CD14-positive monocyte (primary cell): ENCODE data around the gene AP2A1. TPM values are rescaled to one million over a fixed set of nuclear protein-coding genes. Genes with fewer than 3 reads are reported as not detected.
A peak's percentile ranks its signal among the peaks of the same experiment; 100 is the strongest.

Experiments used
- DNase-seq, 3 donors: peaks; one replicate each; pipeline ENCODE4 v3.0.0-alpha.2; 2011 to 2022
- H2AFZ ChIP-seq: 2 replicates; pipeline ENCODE4 v1.6.0; 2012; ENCODE audit warnings: mild to moderate bottlenecking, low read depth, low read length, inconsistent platforms; ENCODE audit not compliant: insufficient read depth, poor library complexity, severe bottlenecking
- H3K27ac ChIP-seq, 2 donors: 1 replicate in 1 of 2; 2 replicates in 1 of 2; pipeline ENCODE4 v1.5.1; 2012 to 2013; ENCODE audit warnings: low read length in 2 of 2, control low read depth in 1 of 2, inconsistent platforms in 1 of 2, low read depth in 1 of 2, mild to moderate bottlenecking in 1 of 2
- H3K27me3 ChIP-seq, 2 donors: one replicate each; pipeline versions ENCODE4 v1.6.0 to v1.6.1; 2011 to 2013; ENCODE audit warnings: low read length in 2 of 2; ENCODE audit not compliant: control insufficient read depth in 2 of 2, insufficient read depth in 2 of 2
- H3K36me3 ChIP-seq, 2 donors: replicated peaks in 1 of 2; 1 replicate in 1 of 2; 2 replicates in 1 of 2; pipeline versions ENCODE4 v1.5.1 to v1.6.1; 2012 to 2013; ENCODE audit warnings: low read length in 2 of 2, control low read depth in 1 of 2, inconsistent platforms in 1 of 2, mild to moderate bottlenecking in 1 of 2; ENCODE audit not compliant: insufficient read depth in 2 of 2, control insufficient read depth in 1 of 2
- H3K4me1 ChIP-seq, 2 donors: 1 replicate in 1 of 2; 2 replicates in 1 of 2; pipeline versions ENCODE4 v1.5.1 to v1.6.1; 2012 to 2013; ENCODE audit warnings: low read length in 2 of 2, control low read depth in 1 of 2, inconsistent platforms in 1 of 2, mild to moderate bottlenecking in 1 of 2, moderate library complexity in 1 of 2; ENCODE audit not compliant: insufficient read depth in 2 of 2, control insufficient read depth in 1 of 2
- H3K4me2 ChIP-seq: replicated peaks from 2 replicates; pipeline ENCODE3; 2012; ENCODE audit warnings: low read length, moderate library complexity, mild to moderate bottlenecking; ENCODE audit not compliant: poor library complexity, severe bottlenecking; ENCODE audit errors: extremely low read depth
- H3K4me3 ChIP-seq, 3 experiments: fragments of 200-600 bp in 1 of 3; sonication (generic) in 1 of 3; replicated peaks in 1 of 3; 1 replicate in 2 of 3; 2 replicates in 1 of 3; pipeline ENCODE4 v1.5.1; 2011 to 2013; ENCODE audit warnings: low read length in 3 of 3, mild to moderate bottlenecking in 3 of 3, control low read depth in 2 of 3, low read depth in 2 of 3, inconsistent platforms in 1 of 3, moderate library complexity in 1 of 3
- H3K79me2 ChIP-seq: 2 replicates; pipeline ENCODE4 v1.6.0; 2012; ENCODE audit warnings: mild to moderate bottlenecking, control low read depth, inconsistent platforms, low read length, moderate library complexity; ENCODE audit not compliant: insufficient read depth
- H3K9ac ChIP-seq: 2 replicates; pipeline ENCODE4 v1.6.0; 2017; ENCODE audit warnings: low read length, mild to moderate bottlenecking; ENCODE audit not compliant: insufficient read depth, poor library complexity, severe bottlenecking
- H3K9me3 ChIP-seq, 2 donors: replicated peaks in 1 of 2; 1 replicate in 1 of 2; 2 replicates in 1 of 2; pipeline versions ENCODE4 v1.5.1 to v1.6.1; 2012 to 2013; ENCODE audit warnings: low read length in 2 of 2, control low read depth in 1 of 2; ENCODE audit not compliant: control insufficient read depth in 1 of 2, insufficient read depth in 1 of 2
- H4K20me1 ChIP-seq: 2 replicates; pipeline ENCODE4 v1.6.0; 2012; ENCODE audit warnings: mild to moderate bottlenecking, low read length, control low read depth, moderate library complexity; ENCODE audit not compliant: insufficient read depth
- H3K27ac Mint-ChIP-seq, 7 donors: one replicate each; pipeline ENCODE4 v1.8.0; 2020; ENCODE audit warnings: mild to moderate bottlenecking in 7 of 7, mixed read lengths in 7 of 7, moderate library complexity in 6 of 7, inconsistent platforms in 2 of 7
- H3K27me3 Mint-ChIP-seq, 3 donors: one replicate each; pipeline ENCODE4 v1.8.0; 2021 to 2022; ENCODE audit warnings: low read depth in 3 of 3, mild to moderate bottlenecking in 3 of 3, mixed read lengths in 3 of 3, moderate library complexity in 3 of 3, inconsistent platforms in 1 of 3
- H3K36me3 Mint-ChIP-seq, 2 donors: one replicate each; pipeline ENCODE4 v1.8.0; 2020; ENCODE audit warnings: mixed read lengths in 2 of 2, inconsistent platforms in 1 of 2, mild to moderate bottlenecking in 1 of 2
- H3K4me1 Mint-ChIP-seq: one replicate; pipeline ENCODE4 v1.8.0; 2020; ENCODE audit warnings: mild to moderate bottlenecking, mixed read lengths
- H3K4me3 Mint-ChIP-seq, 2 donors: one replicate each; pipeline ENCODE4 v1.8.0; 2020; ENCODE audit warnings: mild to moderate bottlenecking in 2 of 2, mixed read lengths in 2 of 2, moderate library complexity in 1 of 2
- H3K9me3 Mint-ChIP-seq, 7 donors: one replicate each; pipeline ENCODE4 v1.8.0; 2020 to 2022; ENCODE audit warnings: mixed read lengths in 7 of 7, mild to moderate bottlenecking in 6 of 7, moderate library complexity in 6 of 7, inconsistent platforms in 2 of 7
- WGBS: methylation state at CpG from one replicate; pipeline ENCODE4 v1.1.5; 2013; ENCODE audit warnings: missing lambda C conversion rate; ENCODE audit not compliant: insufficient coverage; 5-methylcytosine and 5-hydroxymethylcytosine counted together
- intact Hi-C, 2 donors: fragments of 100-400 bp; cut with micrococcal nuclease; formaldehyde crosslinking; loops; one replicate each; pipeline versions ENCODE4 v1.15.0 to v1.15.1; 2023
- polyA plus RNA-seq, 3 donors: library from polyadenylated mRNA; depleted of rRNA in 1 of 3; unstranded in 2 of 3; stranded (reverse) in 1 of 3; fragments of 300-500 nt in 2 of 3; fragments of >200 nt in 1 of 3; fragmentation: Illumina TruSeq in 2 of 3; gene quantifications; 1 replicate in 2 of 3; 2 replicates in 1 of 3; pipeline ENCODE4 v1.2.3, GENCODE V29; 2012 to 2021
- TF ChIP-seq, protein P1 (sequence below): fragments of 200-600 bp; IDR thresholded peaks from one replicate; pipeline ENCODE4 v1.8.0; 2022; ENCODE audit warnings: antibody characterized with exemption, mild to moderate bottlenecking

The AP2A1 gene
- polyA plus RNA-seq, 3 donors = 12.1 to 117 (median 15.1) TPM

DNA sequence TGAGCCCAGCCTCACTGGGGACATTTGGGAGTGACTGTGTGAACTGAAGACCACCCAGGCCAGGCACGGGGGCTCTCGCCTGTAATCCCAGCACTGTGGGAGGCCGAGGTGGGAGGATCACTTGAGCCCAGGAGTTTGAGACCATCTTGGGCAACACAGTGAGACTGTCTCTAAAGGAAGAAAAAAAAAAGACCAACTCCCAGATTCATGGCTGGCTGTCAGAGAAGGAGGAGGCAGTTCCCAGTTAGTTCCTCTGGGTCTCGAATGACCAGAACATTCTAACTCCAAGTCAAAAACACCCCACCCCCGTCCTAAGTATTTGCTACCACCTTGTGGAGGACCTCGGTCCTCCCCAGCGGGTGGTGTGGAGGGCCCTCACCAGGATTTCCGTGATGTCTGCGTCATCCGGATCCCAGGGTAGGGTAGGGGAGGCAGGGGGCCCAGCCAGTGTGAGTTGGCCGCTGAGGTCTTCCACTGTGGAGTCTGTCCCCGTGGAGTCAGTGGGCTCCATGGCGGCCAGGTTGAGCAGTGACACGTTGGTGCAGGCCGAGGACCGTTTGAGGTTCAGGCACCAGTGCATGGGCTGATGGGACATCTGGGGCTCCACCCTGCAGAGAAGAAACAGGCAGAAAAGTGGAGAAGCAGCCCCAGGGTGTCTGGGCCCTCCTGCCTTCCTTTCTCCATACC is 5.0 kb upstream of the AP2A1 start:
- Mint-ChIP-seq H3K27me3 (peaks cover 0 to 8% (median 6%) of the 10 kb centered on the region in 3 donors), H3K9me3 (peaks cover 0 to 3% (median 0%) of the 10 kb centered on the region in 7 donors), H3K4me1 (peaks cover 23% of the 10 kb centered on the region), H3K36me3 (no peaks in the 10 kb centered on the region), H3K4me3 (peak overlapping the region; percentile 37 to 59), H3K27ac (peak overlapping the region; percentile 24 to 83 (median 72))
- WGBS = 69% methylated on average over 9 of the region's 16 CpGs
- intact Hi-C loops = no loop called here
- Histone ChIP-seq H2AFZ (peak overlapping the region; percentile 29), H3K36me3 (no peaks in the 10 kb centered on the region), H3K9me3 (no peaks in the 10 kb centered on the region), H3K79me2 (no peaks in the 10 kb centered on the region), H3K4me3 (no peak overlapping the region), H3K9ac (peak overlapping the region; percentile 32), H4K20me1 (no peaks in the 10 kb centered on the region), H3K4me2 (no peak overlapping the region), H3K27ac (peak overlapping the region; percentile 8 to 78), H3K27me3 (no peaks in the 10 kb centered on the region), H3K4me1 (peaks cover 11 to 19% of the 10 kb centered on the region in 2 donors)
- TF ChIP-seq, protein P1, sequence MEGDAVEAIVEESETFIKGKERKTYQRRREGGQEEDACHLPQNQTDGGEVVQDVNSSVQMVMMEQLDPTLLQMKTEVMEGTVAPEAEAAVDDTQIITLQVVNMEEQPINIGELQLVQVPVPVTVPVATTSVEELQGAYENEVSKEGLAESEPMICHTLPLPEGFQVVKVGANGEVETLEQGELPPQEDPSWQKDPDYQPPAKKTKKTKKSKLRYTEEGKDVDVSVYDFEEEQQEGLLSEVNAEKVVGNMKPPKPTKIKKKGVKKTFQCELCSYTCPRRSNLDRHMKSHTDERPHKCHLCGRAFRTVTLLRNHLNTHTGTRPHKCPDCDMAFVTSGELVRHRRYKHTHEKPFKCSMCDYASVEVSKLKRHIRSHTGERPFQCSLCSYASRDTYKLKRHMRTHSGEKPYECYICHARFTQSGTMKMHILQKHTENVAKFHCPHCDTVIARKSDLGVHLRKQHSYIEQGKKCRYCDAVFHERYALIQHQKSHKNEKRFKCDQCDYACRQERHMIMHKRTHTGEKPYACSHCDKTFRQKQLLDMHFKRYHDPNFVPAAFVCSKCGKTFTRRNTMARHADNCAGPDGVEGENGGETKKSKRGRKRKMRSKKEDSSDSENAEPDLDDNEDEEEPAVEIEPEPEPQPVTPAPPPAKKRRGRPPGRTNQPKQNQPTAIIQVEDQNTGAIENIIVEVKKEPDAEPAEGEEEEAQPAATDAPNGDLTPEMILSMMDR = no peak
- peak; percentile 14 to 67 (median 26) for DNase-seq

DNA sequence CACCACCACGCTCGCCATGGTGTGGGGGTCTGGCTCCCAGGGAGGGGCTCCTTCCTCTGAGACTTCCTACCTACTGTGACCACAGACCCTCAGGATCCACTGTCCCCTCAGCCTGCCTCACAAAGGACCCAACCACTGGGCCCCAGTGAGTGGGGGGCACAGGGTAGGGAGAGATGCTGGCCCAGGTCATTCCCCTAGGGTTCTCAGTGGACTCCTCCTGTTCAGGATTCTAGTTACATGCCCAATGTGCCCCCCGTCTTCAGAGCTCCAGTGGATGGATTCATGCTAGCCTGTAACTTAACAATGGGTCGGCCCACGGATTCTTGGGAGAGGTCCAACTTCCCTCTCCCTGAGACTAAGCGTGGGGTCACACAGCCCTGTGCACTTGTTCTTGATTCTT is 3.6 kb upstream of the AP2A1 start, which contains the start of gene TSKS:
Gene TSKS, minus strand, starts transcription at position 77 of the 400 bp plus-strand sequence. Its CDS starts 59 bp downstream, at position 18.
- Mint-ChIP-seq H3K4me1 (peaks cover 32% of the 10 kb centered on the region), H3K27ac (peak within 1 kb of the TSS in 6 of 7 donors; percentile 3 to 83 (median 60)), H3K4me3 (peak within 1 kb of the TSS; percentile 37 to 59), H3K9me3 (peaks cover 0 to 3% (median 0%) of the 10 kb centered on the region in 7 donors), H3K27me3 (peaks cover 0 to 5% (median 3%) of the 10 kb centered on the region in 3 donors), H3K36me3 (peaks cover 0 to 5% of the 10 kb centered on the region in 2 donors)
- Histone ChIP-seq H3K27ac (peak within 1 kb of the TSS in 1 of 2 donors; percentile 78), H3K36me3 (no peaks in the 10 kb centered on the region), H3K27me3 (no peaks in the 10 kb centered on the region), H2AFZ (peak within 1 kb of the TSS; percentile 29), H3K9me3 (no peaks in the 10 kb centered on the region), H3K4me1 (peaks cover 22 to 29% of the 10 kb centered on the region in 2 donors), H3K79me2 (peaks cover 14% of the 10 kb centered on the region), H4K20me1 (peaks cover 10% of the 10 kb centered on the region), H3K4me3 (no peak within 1 kb of the TSS), H3K4me2 (no peak within 1 kb of the TSS), H3K9ac (peak within 1 kb of the TSS; percentile 32)
- TF ChIP-seq, protein P1 = no peak
- DNase-seq = no peak
- intact Hi-C loops = no loop called here
- 97% methylated on average over 3 of the region's 6 CpGs for WGBS
